ENCODE measurements around the gene MYH16.
"Not testable (repeated sequence)": the region's sequence is repeated elsewhere in the genome, so short reads cannot be mapped to it uniquely, and the experiment has no call there.

MYH16 gene

DNA sequence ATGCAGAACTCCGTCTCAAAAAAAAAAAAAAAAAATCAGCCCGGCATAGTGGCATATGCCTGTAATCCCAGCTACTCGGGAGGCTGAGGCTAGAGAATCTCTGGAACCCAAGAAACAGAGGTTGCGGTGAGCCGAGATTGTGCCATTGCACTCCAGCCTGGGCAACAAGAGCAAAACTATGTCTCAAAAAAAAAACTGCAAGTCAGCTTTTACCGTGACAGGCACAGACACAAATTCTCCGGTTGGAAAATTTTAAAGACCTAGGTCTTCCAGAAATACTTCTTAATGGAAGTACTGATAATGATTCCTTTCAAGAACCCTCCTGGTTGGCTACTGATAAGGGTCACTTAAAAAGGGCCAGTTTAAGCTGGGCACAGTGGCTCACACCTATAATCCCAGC lies 82.5 kb downstream of the MYH16 start:
- DNase-seq (ENCODE audit: low spot score): no peak

DNA sequence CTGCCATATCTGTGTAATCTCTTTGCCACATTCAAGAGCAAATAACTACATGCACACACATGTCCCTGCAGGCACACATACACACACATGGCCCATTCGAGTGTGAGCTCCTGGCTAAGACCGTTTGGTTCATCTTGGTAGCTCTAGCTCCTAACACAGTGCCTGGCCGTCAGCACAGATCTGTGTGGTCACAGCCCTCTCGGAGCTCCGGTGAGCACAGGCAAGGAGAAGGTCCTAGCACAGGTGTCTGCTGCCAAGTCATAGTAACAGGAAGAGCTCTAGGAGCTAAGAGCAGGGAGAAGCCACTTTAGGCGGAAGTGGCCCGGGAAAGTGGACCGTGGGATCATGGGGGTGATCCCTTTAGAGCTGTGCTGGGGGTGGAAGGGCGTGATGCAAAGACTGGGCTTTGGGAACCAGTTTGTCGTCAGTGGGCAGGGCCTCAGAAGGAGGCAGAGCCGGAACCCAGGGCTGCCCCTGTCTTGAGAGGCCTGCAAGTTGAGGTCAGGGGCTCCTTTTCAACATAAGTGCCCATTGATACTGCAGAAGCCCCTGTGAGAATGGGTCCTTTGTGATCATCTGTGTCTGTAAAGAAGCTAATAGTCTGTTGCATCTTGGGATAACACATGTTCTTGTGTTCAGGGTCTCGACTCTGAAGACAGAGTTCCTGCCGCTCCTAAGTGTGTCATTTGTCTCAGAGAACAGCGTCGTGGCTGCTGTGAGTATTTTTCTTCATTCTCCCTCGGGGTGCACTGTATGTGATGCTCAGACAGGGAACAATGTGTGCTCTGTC lies 85.3 kb downstream of the MYH16 start:
- DNase-seq (ENCODE audit: low spot score): no peak

DNA sequence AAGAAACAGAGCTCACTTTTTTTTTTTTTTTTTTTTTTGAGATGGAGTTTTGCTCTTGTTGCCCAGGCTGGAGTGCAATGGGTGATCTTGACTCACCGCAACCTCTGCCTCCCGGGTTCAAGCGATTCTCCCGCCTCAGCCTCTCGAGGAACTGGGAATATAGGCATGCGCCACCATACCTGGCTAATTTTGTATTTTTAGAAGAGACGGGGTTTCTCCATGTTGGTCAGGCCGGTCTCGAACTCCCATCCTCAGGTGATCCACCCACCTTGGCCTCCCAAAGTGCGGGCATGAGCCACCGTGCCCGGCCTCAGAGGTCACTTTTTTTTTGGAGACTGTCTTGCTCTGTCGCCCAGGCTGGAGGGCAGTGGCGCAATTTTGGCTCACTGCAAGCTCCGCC lies 85.9 kb downstream of the MYH16 start:
- not testable (repeated sequence) for DNase-seq (ENCODE audit: low spot score)

DNA sequence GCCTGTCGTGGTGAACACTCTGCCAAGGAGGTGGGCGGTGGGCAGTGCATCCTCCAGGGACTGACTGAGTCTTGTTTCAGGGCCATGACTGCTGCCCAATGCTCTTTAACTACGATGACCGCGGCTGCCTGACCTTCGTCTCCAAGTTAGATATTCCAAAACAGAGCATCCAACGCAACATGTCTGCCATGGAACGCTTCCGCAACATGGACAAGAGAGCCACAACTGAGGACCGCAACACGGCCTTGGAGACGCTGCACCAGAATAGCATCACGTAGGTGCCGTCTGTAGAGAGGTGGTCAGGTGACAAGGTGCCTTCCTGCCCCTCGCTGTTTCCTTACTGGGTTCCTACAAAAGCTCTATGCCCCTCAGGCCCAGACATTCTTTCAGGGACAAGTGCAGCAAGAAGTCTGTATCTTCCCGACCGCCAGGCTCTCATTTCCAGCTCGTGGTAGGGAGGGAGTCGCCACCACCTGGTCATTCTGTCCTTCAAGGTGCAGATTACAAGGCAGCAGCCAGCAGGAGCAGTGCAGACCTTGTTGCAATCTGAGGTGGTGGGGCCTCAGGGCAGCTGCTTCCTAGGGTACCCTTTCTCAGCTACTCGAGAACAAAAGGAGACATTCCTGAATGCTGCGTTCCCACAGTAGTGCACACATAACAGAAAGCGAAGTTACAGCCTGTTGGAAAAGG lies 87.0 kb downstream of the MYH16 start:
- no peak for DNase-seq (ENCODE audit: low spot score)

Measured in hematopoietic multipotent progenitor cell treated with erythropoietin and hydrocortisone succinate and interleukin-3 and kit ligand, for 17 days (in vitro differentiated cells).